Caco-2 (cell line): ENCODE data around the gene AK3. TPM values are rescaled to one million over a fixed set of nuclear protein-coding genes. Genes with fewer than 3 reads are reported as not detected.
A peak's percentile ranks its signal among the peaks of the same experiment; 100 is the strongest.

Experiments used
- BruUV-seq: library from RNA; stranded (reverse); fragments of 400-500 nt; replicated peaks from 2 replicates; lab custom pipeline; 2021; lab: Mats Ljungman, UMichigan
- CTCF ChIA-PET: fragments of 300-600 bp; sonication (Branson Sonifier 250); formaldehyde crosslinking; loops from one replicate; lab custom pipeline; 2022; ENCODE audit warnings: antibody characterized with exemption; lab: Charles Lee
- POLR2A ChIA-PET: fragments of 300-600 bp; sonication (Branson Sonifier 250); formaldehyde crosslinking; loops from one replicate; lab custom pipeline; 2022; ENCODE audit warnings: antibody characterized with exemption; lab: Charles Lee
- DNase-seq, 2 experiments: peaks; one replicate each; pipeline versions ENCODE4 v3.0.0 to v3.0.0-alpha.2; 2020 to 2022
- H3K27me3 ChIP-seq: replicated peaks from 2 replicates; pipeline ENCODE4 v1.6.0; 2011; ENCODE audit warnings: low read length; ENCODE audit not compliant: control insufficient read depth, insufficient read depth
- H3K36me3 ChIP-seq: 2 replicates; pipeline ENCODE4 v1.5.1; 2011; ENCODE audit warnings: low read length; ENCODE audit not compliant: control insufficient read depth, insufficient read depth
- H3K4me1 ChIP-seq: fragments of 250-450 bp; sonication (Bioruptor Pico); 2 replicates; pipeline ENCODE4 v1.5.1; 2020; ENCODE audit warnings: mild to moderate bottlenecking
- H3K4me3 ChIP-seq: 2 replicates; pipeline ENCODE4 v1.5.1; 2011; ENCODE audit warnings: low read depth, mild to moderate bottlenecking, control low read depth, low read length
- H3K9me3 ChIP-seq: fragments of 250-450 bp; sonication (Bioruptor Pico); 2 replicates; pipeline ENCODE4 v1.5.1; 2020; ENCODE audit warnings: mild to moderate bottlenecking, moderate library complexity
- H3K27ac Mint-ChIP-seq: one replicate; pipeline ENCODE4 v1.8.0; 2022; ENCODE audit warnings: mixed read lengths; ENCODE audit not compliant: unreplicated experiment
- H3K27me3 Mint-ChIP-seq: one replicate; pipeline ENCODE4 v1.8.0; 2022; ENCODE audit warnings: mixed read lengths; ENCODE audit not compliant: insufficient read depth, unreplicated experiment
- H3K36me3 Mint-ChIP-seq: one replicate; pipeline ENCODE4 v1.8.0; 2022; ENCODE audit warnings: mild to moderate bottlenecking, mixed read lengths; ENCODE audit not compliant: insufficient read depth, unreplicated experiment
- H3K4me1 Mint-ChIP-seq: one replicate; pipeline ENCODE4 v1.8.0; 2022; ENCODE audit warnings: low read depth, mixed read lengths; ENCODE audit not compliant: unreplicated experiment
- H3K4me3 Mint-ChIP-seq: one replicate; pipeline ENCODE4 v1.8.0; 2022; ENCODE audit warnings: mild to moderate bottlenecking, moderate library complexity, mixed read lengths; ENCODE audit not compliant: unreplicated experiment
- H3K9me3 Mint-ChIP-seq: one replicate; pipeline ENCODE4 v1.8.0; 2022; ENCODE audit warnings: mixed read lengths; ENCODE audit not compliant: unreplicated experiment
- CTCF ChIP-seq, 2 experiments: fragments of 200-600 bp in 1 of 2; IDR thresholded peaks; 1 replicate in 1 of 2; 2 replicates in 1 of 2; pipeline versions ENCODE4 v1.5.1 to v1.8.0; 2011 to 2022; ENCODE audit warnings: antibody characterized with exemption in 1 of 2, control low read depth in 1 of 2, inconsistent platforms in 1 of 2, low read depth in 1 of 2, low read length in 1 of 2, mild to moderate bottlenecking in 1 of 2, moderate library complexity in 1 of 2; ENCODE audit not compliant: insufficient read depth in 1 of 2, severe bottlenecking in 1 of 2, unreplicated experiment in 1 of 2
- intact Hi-C: fragments of 100-400 bp; cut with micrococcal nuclease; formaldehyde crosslinking; loops from one replicate; pipeline ENCODE4 v1.10.0; 2022; ENCODE audit not compliant: unreplicated experiment
- total RNA-seq: library from RNA; stranded (reverse); gene quantifications from 2 replicates; pipeline ENCODE4 v1.2.3, GENCODE V29; 2022

The AK3 gene
- total RNA-seq, 1 experiment from 2014 or later: 32.0 TPM

GRCh38 chr9:4680750-4681149 is 60.3 kb downstream of the AK3 start:
- ChIA-PET POLR2A (no interaction called here), CTCF (no interaction called here)
- Mint-ChIP-seq H3K4me1 (no peaks in the 10 kb centered on the region), H3K4me3 (no peak overlapping the region), H3K9me3 (no peaks in the 10 kb centered on the region), H3K36me3 (no peaks in the 10 kb centered on the region), H3K27ac (no peak overlapping the region), H3K27me3 (no peaks in the 10 kb centered on the region)
- no peaks in the 10 kb centered on the region for H3K9me3 ChIP-seq
- peaks cover 12% of the 10 kb centered on the region for H3K4me1 ChIP-seq
- DNase-seq: no peak
- H3K4me3 ChIP-seq: peak overlapping the region; percentile 89
- no peak for TF ChIP-seq CTCF (IDR thresholded peaks at IDR 0.05; ENCODE audit: insufficient read depth in 1 of 2, low read depth in 1 of 2, low read length in 1 of 2, severe bottlenecking in 1 of 2, unreplicated experiment in 1 of 2)
- intact Hi-C loops: no loop called here
- BruUV-seq: no TSS peak
- no peaks in the 10 kb centered on the region for H3K36me3 ChIP-seq
- no peaks in the 10 kb centered on the region for H3K27me3 ChIP-seq

- Histone ChIP-seq H3K4me1 (peaks cover 12% of the 10 kb centered on the region), H3K36me3 (no peaks in the 10 kb centered on the region), H3K4me3 (peak overlapping the region; percentile 89), H3K9me3 (no peaks in the 10 kb centered on the region), H3K27me3 (no peaks in the 10 kb centered on the region)
- CTCF ChIA-PET: no interaction called here
- no peak overlapping the region for H3K4me3 Mint-ChIP-seq
- DNase-seq: no peak
- H3K27ac Mint-ChIP-seq: no peak overlapping the region
- POLR2A ChIA-PET: no interaction called here
- no peaks in the 10 kb centered on the region for H3K36me3 Mint-ChIP-seq
- intact Hi-C loops: no loop called here
- no TSS peak for BruUV-seq
- no peaks in the 10 kb centered on the region for H3K9me3 Mint-ChIP-seq
- no peaks in the 10 kb centered on the region for H3K4me1 Mint-ChIP-seq
- H3K27me3 Mint-ChIP-seq: no peaks in the 10 kb centered on the region
- TF ChIP-seq CTCF (IDR thresholded peaks at IDR 0.05; ENCODE audit: insufficient read depth in 1 of 2, low read depth in 1 of 2, low read length in 1 of 2, severe bottlenecking in 1 of 2, unreplicated experiment in 1 of 2): no peak
Measured at GRCh38 chr9:4680173-4680525, 60.9 kb downstream of the AK3 start.

- DNase-seq: peak; percentile 95 to 96
- CTCF ChIA-PET: interaction anchor here (0.7 to 0.8 kb wide), 2 partner anchors 17 to 579 kb away, joined by 3 to 7 read pairs; partner anchors contain the start of gene PLPP6
- Mint-ChIP-seq H3K9me3 (no peaks in the 10 kb centered on the region), H3K4me3 (no peak within 1 kb of the TSS), H3K27me3 (no peaks in the 10 kb centered on the region), H3K36me3 (no peaks in the 10 kb centered on the region), H3K4me1 (no peaks in the 10 kb centered on the region), H3K27ac (no peak within 1 kb of the TSS)
- no peaks in the 10 kb centered on the region for H3K27me3 ChIP-seq
- peak; percentile 47 to 51 for TF ChIP-seq CTCF (IDR thresholded peaks at IDR 0.05; ENCODE audit: insufficient read depth in 1 of 2, low read depth in 1 of 2, low read length in 1 of 2, severe bottlenecking in 1 of 2, unreplicated experiment in 1 of 2)
- no peaks in the 10 kb centered on the region for H3K36me3 ChIP-seq
- no TSS peak for BruUV-seq
- intact Hi-C loops: loop anchor here (1.0 to 2.0 kb wide), 4 partner anchors 17 to 188 kb away; partner anchors contain the start of genes AK3 and PLPP6
- peaks cover 12% of the 10 kb centered on the region for H3K4me1 ChIP-seq
- H3K4me3 ChIP-seq: peak within 1 kb of the TSS; percentile 89
- H3K9me3 ChIP-seq: no peaks in the 10 kb centered on the region
- POLR2A ChIA-PET: interaction anchor here (1.0 kb wide), 1 partner anchor 13 kb away, joined by 5 read pairs; the partner anchor contains the start of gene SPATA6L
Measured at GRCh38 chr9:4679268-4680172, 61.5 kb downstream of the AK3 start, which contains the start of gene CDC37L1. CDC37L1 (plus strand) TSS chr9:4679569; CDS start chr9:4679768, 199 bp downstream.
